Neural progenitor cell (in vitro differentiated cells): ENCODE data around the gene PRPF4. TPM values are rescaled to one million over a fixed set of nuclear protein-coding genes. Genes with fewer than 3 reads are reported as not detected.

ENCODE experiments used
- DNase-seq: peaks from one replicate; pipeline ENCODE4 v3.0.0-alpha.2; 2016; ENCODE audit warnings: low spot score
- H2AFZ ChIP-seq: fragments of 200-600 bp; sonication (generic); replicated peaks from 2 replicates; pipeline ENCODE4 v1.6.1; 2016; ENCODE audit warnings: antibody characterized with exemption
- H3F3A ChIP-seq: fragments of 200-600 bp; sonication (generic); 2 replicates; pipeline ENCODE4 v1.6.1; 2016; ENCODE audit warnings: antibody characterized with exemption, low read depth
- H3K27ac ChIP-seq: fragments of 200-600 bp; sonication (generic); 2 replicates; pipeline ENCODE4 v1.5.1; 2016; ENCODE audit warnings: mild to moderate bottlenecking
- H3K27me3 ChIP-seq: fragments of 200-600 bp; sonication (generic); 2 replicates; pipeline ENCODE4 v1.6.1; 2016; ENCODE audit warnings: mild to moderate bottlenecking, moderate library complexity
- H3K36me3 ChIP-seq: fragments of 200-600 bp; sonication (generic); 2 replicates; pipeline ENCODE4 v1.5.1; 2016
- H3K4me1 ChIP-seq: fragments of 200-600 bp; sonication (generic); 2 replicates; pipeline ENCODE4 v1.6.1; 2016; ENCODE audit warnings: mixed run types
- H3K4me2 ChIP-seq: fragments of 200-600 bp; sonication (generic); 2 replicates; pipeline ENCODE4 v1.6.1; 2016
- H3K4me3 ChIP-seq: fragments of 200-600 bp; sonication (generic); 2 replicates; pipeline ENCODE4 v1.5.1; 2016
- H3K79me2 ChIP-seq: fragments of 200-600 bp; sonication (generic); 2 replicates; pipeline ENCODE4 v1.6.1; 2016; ENCODE audit warnings: low read depth
- H3K9ac ChIP-seq: fragments of 200-600 bp; sonication (generic); 2 replicates; pipeline ENCODE4 v1.6.1; 2016
- H3K9me3 ChIP-seq: fragments of 200-600 bp; sonication (generic); 2 replicates; pipeline ENCODE4 v1.5.1; 2016; ENCODE audit warnings: low read depth
- H4K20me1 ChIP-seq: fragments of 200-600 bp; sonication (generic); 2 replicates; pipeline ENCODE4 v1.6.1; 2016; ENCODE audit warnings: low read depth
- H3K27ac Mint-ChIP-seq: 3 replicates; pipeline ENCODE4 v1.8.0; 2021; ENCODE audit warnings: mixed read lengths
- H3K27me3 Mint-ChIP-seq: 2 replicates; pipeline ENCODE4 v1.8.0; 2022; ENCODE audit warnings: low read depth, mild to moderate bottlenecking, inconsistent platforms, moderate library complexity, mixed read lengths; ENCODE audit not compliant: insufficient read depth
- H3K36me3 Mint-ChIP-seq: 3 replicates; pipeline ENCODE4 v1.8.0; 2021; ENCODE audit warnings: mixed read lengths
- H3K4me1 Mint-ChIP-seq: 3 replicates; pipeline ENCODE4 v1.8.0; 2021; ENCODE audit warnings: mixed read lengths
- H3K4me3 Mint-ChIP-seq: 3 replicates; pipeline ENCODE4 v1.8.0; 2021; ENCODE audit warnings: mild to moderate bottlenecking, moderate library complexity, mixed read lengths
- H3K9me3 Mint-ChIP-seq: 3 replicates; pipeline ENCODE4 v1.8.0; 2020; ENCODE audit warnings: mixed read lengths
- EZH2 ChIP-seq: fragments of 200-600 bp; sonication (generic); IDR thresholded peaks from 2 replicates; pipeline ENCODE4 v1.6.1; 2017; ENCODE audit warnings: antibody characterized with exemption, mild to moderate bottlenecking, moderate library complexity
- EZH2phosphoT487 ChIP-seq: fragments of 200-600 bp; sonication (generic); IDR thresholded peaks from 2 replicates; pipeline ENCODE4 v1.6.1; 2017; ENCODE audit warnings: antibody characterized with exemption
- total RNA-seq: library from RNA; depleted of rRNA; stranded (reverse); fragments of >200 nt; gene quantifications from 2 replicates; pipeline ENCODE4 v1.2.3, GENCODE V29; 2015; ENCODE audit warnings: low replicate concordance
- TF ChIP-seq, protein P1 (sequence below): fragments of 200-600 bp; sonication (generic); IDR thresholded peaks from 2 replicates; pipeline ENCODE4 v1.5.1; 2017; ENCODE audit warnings: antibody characterized with exemption, mild to moderate bottlenecking

PRPF4 gene
- total RNA-seq, 1 donor from 2014 or later: 28.2 TPM

DNA sequence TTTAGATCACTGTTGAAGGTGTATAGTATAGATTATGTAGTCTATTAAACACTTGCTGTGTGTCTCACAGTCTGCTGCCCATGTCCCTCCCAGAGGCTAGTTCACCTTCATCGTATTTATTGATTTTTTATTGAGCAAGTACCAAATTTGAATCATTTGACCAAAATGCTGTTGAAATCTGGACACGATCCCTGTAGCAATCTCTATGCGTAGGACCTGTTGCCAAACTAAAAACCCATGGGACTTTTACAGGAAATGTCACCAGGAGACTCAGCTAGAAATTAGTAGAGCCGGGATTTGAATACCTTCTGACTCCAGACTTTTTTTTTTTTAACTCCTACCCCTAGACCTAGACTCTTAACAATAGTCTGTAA lies 36.6 kb upstream of the PRPF4 start:
- no peaks in the 10 kb centered on the region for H3K4me1 ChIP-seq
- H3F3A ChIP-seq: no peaks in the 10 kb centered on the region
- H2AFZ ChIP-seq: no peak overlapping the region
- Mint-ChIP-seq H3K9me3 (no peaks in the 10 kb centered on the region), H3K4me3 (no peak overlapping the region), H3K27ac (no peak overlapping the region), H3K36me3 (no peaks in the 10 kb centered on the region), H3K4me1 (no peaks in the 10 kb centered on the region), H3K27me3 (peaks cover 2% of the 10 kb centered on the region)
- H3K36me3 ChIP-seq: no peaks in the 10 kb centered on the region
- H3K27me3 ChIP-seq: no peaks in the 10 kb centered on the region
- DNase-seq: no peak
- no peak overlapping the region for H3K4me2 ChIP-seq
- H4K20me1 ChIP-seq: peaks cover 6% of the 10 kb centered on the region
- no peak overlapping the region for H3K27ac ChIP-seq
- no peak overlapping the region for H3K4me3 ChIP-seq
- no peaks in the 10 kb centered on the region for H3K9me3 ChIP-seq
- TF ChIP-seq EZH2 (no peak), EZH2phosphoT487 (no peak)
- TF ChIP-seq, protein P1, sequence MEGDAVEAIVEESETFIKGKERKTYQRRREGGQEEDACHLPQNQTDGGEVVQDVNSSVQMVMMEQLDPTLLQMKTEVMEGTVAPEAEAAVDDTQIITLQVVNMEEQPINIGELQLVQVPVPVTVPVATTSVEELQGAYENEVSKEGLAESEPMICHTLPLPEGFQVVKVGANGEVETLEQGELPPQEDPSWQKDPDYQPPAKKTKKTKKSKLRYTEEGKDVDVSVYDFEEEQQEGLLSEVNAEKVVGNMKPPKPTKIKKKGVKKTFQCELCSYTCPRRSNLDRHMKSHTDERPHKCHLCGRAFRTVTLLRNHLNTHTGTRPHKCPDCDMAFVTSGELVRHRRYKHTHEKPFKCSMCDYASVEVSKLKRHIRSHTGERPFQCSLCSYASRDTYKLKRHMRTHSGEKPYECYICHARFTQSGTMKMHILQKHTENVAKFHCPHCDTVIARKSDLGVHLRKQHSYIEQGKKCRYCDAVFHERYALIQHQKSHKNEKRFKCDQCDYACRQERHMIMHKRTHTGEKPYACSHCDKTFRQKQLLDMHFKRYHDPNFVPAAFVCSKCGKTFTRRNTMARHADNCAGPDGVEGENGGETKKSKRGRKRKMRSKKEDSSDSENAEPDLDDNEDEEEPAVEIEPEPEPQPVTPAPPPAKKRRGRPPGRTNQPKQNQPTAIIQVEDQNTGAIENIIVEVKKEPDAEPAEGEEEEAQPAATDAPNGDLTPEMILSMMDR: no peak
- H3K9ac ChIP-seq: no peak overlapping the region
- no peaks in the 10 kb centered on the region for H3K79me2 ChIP-seq

- Mint-ChIP-seq H3K36me3 (no peaks in the 10 kb centered on the region), H3K27me3 (peaks cover 3% of the 10 kb centered on the region), H3K27ac (no peak overlapping the region), H3K4me1 (no peaks in the 10 kb centered on the region), H3K9me3 (no peaks in the 10 kb centered on the region), H3K4me3 (no peak overlapping the region)
- Histone ChIP-seq H3K79me2 (no peaks in the 10 kb centered on the region), H3F3A (no peaks in the 10 kb centered on the region), H3K27me3 (no peaks in the 10 kb centered on the region), H3K4me2 (no peak overlapping the region), H3K4me1 (no peaks in the 10 kb centered on the region), H2AFZ (no peak overlapping the region), H4K20me1 (peaks cover 6% of the 10 kb centered on the region), H3K9me3 (no peaks in the 10 kb centered on the region), H3K36me3 (no peaks in the 10 kb centered on the region), H3K27ac (no peak overlapping the region), H3K9ac (no peak overlapping the region), H3K4me3 (no peak overlapping the region)
- DNase-seq: no peak
- TF ChIP-seq EZH2phosphoT487 (no peak), EZH2 (no peak)
- TF ChIP-seq, protein P1: no peak
Observed at GRCh38 chr9:113241161-113241560, 34.3 kb upstream of the PRPF4 start.

DNA sequence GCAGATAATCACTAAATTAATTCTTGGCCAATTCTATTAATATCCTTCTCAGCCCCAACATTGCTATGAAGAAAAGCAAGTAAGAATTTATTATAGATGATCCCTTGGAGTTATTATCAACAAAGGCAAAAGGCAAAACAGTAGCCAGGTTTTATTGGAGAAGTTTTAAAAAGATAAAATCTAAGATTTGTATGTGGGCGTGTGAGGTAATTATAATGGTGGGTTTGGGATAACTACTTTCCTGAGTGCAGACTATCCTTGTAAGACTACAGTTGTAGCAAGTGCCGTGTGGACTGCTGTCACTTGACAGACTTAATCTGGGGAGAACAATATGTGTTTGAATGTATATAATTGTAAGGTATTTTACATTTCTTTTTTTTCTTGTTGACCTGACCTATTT lies 30.9 kb upstream of the PRPF4 start:
- Histone ChIP-seq H3K4me1 (no peaks in the 10 kb centered on the region), H3K27ac (no peak overlapping the region), H4K20me1 (no peaks in the 10 kb centered on the region), H3K4me2 (no peak overlapping the region), H3K9ac (no peak overlapping the region), H3K27me3 (no peaks in the 10 kb centered on the region), H3K4me3 (no peak overlapping the region), H2AFZ (no peak overlapping the region), H3K36me3 (no peaks in the 10 kb centered on the region), H3F3A (no peaks in the 10 kb centered on the region), H3K79me2 (no peaks in the 10 kb centered on the region), H3K9me3 (no peaks in the 10 kb centered on the region)
- TF ChIP-seq EZH2phosphoT487 (no peak), EZH2 (no peak)
- TF ChIP-seq, protein P1: no peak
- H3K4me3 Mint-ChIP-seq: no peak overlapping the region
- H3K9me3 Mint-ChIP-seq: peaks cover 6% of the 10 kb centered on the region
- H3K27ac Mint-ChIP-seq: no peak overlapping the region
- H3K36me3 Mint-ChIP-seq: peaks cover 4% of the 10 kb centered on the region
- no peaks in the 10 kb centered on the region for H3K4me1 Mint-ChIP-seq
- DNase-seq: no peak
- H3K27me3 Mint-ChIP-seq: peaks cover 2% of the 10 kb centered on the region

- H3K9ac ChIP-seq: no peak overlapping the region
- Mint-ChIP-seq H3K9me3 (peaks cover 11% of the 10 kb centered on the region), H3K4me1 (no peaks in the 10 kb centered on the region), H3K36me3 (peaks cover 8% of the 10 kb centered on the region), H3K4me3 (no peak overlapping the region), H3K27ac (no peak overlapping the region), H3K27me3 (peaks cover 2% of the 10 kb centered on the region)
- no peak overlapping the region for H3K4me3 ChIP-seq
- H3K79me2 ChIP-seq: no peaks in the 10 kb centered on the region
- H3K36me3 ChIP-seq: no peaks in the 10 kb centered on the region
- H3K27ac ChIP-seq: no peak overlapping the region
- DNase-seq: no peak
- no peak for TF ChIP-seq EZH2phosphoT487
- TF ChIP-seq, protein P1: no peak
- no peak for TF ChIP-seq EZH2
- H4K20me1 ChIP-seq: no peaks in the 10 kb centered on the region
- H3F3A ChIP-seq: no peaks in the 10 kb centered on the region
- no peak overlapping the region for H3K4me2 ChIP-seq
- no peak overlapping the region for H2AFZ ChIP-seq
- no peaks in the 10 kb centered on the region for H3K4me1 ChIP-seq
- H3K9me3 ChIP-seq: no peaks in the 10 kb centered on the region
- H3K27me3 ChIP-seq: no peaks in the 10 kb centered on the region
Observed at GRCh38 chr9:113245894-113246293, 29.6 kb upstream of the PRPF4 start.
